HCT116 (cell line): ENCODE measurements around the gene DIDO1.

ENCODE experiments used
- CTCF ChIP-seq, 3 experiments: fragments of 200-600 bp in 1 of 3; sonication (generic) in 1 of 3; IDR thresholded peaks in 2 of 3; conservative IDR thresholded peaks in 1 of 3; 2 replicates each; pipeline ENCODE4 v1.5.1; 2012 to 2017; ENCODE audit warnings: low read depth in 2 of 3, low read length in 2 of 3, antibody characterized with exemption in 1 of 3, borderline replicate concordance in 1 of 3, control low read depth in 1 of 3, mild to moderate bottlenecking in 1 of 3, mixed read lengths in 1 of 3, mixed run types in 1 of 3, moderate library complexity in 1 of 3; ENCODE audit not compliant: insufficient read depth in 1 of 3
- EGR1 ChIP-seq: IDR thresholded peaks from 2 replicates; pipeline ENCODE4 v1.6.1; 2012; ENCODE audit warnings: low read depth
- EZH2 ChIP-seq: fragments of 200-600 bp; sonication (generic); IDR thresholded peaks from 2 replicates; pipeline ENCODE4 v1.6.1; 2017; ENCODE audit warnings: antibody characterized with exemption, mixed run types
- JUND ChIP-seq: IDR thresholded peaks from 2 replicates; pipeline ENCODE4 v1.6.1; 2012
- POLR2A ChIP-seq: IDR thresholded peaks from 2 replicates; pipeline ENCODE4 v1.7.0; 2011; ENCODE audit warnings: borderline replicate concordance; ENCODE audit not compliant: insufficient read depth, insufficient read length; ENCODE audit errors: extremely low read depth
- POLR2AphosphoS5 ChIP-seq: IDR thresholded peaks from 2 replicates; pipeline ENCODE4 v1.6.1; 2011; ENCODE audit warnings: mild to moderate bottlenecking, low read depth, low read length, moderate library complexity
- REST ChIP-seq: IDR thresholded peaks from 2 replicates; pipeline ENCODE4 v1.6.1; 2012; ENCODE audit warnings: low read depth
- SP1 ChIP-seq: IDR thresholded peaks from 2 replicates; pipeline ENCODE4 v1.6.1; 2012; ENCODE audit warnings: low read depth

GRCh38 chr20:62879275-62880146 lies 46.8 kb downstream of the DIDO1 start:
- no peak for TF ChIP-seq EZH2
- TF ChIP-seq POLR2AphosphoS5 = no peak
- no peak for TF ChIP-seq POLR2A
- TF ChIP-seq JUND = no peak
- no peak for TF ChIP-seq CTCF (IDR thresholded peaks at IDR 0.05 in 2 of 3, conservative IDR thresholded peaks at IDR 0.05 in 1 of 3; ENCODE audit: borderline replicate concordance in 1 of 3, insufficient read depth in 1 of 3, low read depth in 2 of 3, low read length in 2 of 3)
- no peak for TF ChIP-seq SP1
- no peak for TF ChIP-seq EGR1
- no peak for TF ChIP-seq REST
